HT-29 (cell line): ENCODE results near the gene COTL1. TPM values are rescaled to one million over a fixed set of nuclear protein-coding genes. Genes with fewer than 3 reads are reported as not detected.

Source experiments
- DNase-seq: peaks from one replicate; pipeline ENCODE4 v3.0.0-alpha.2; 2015; ENCODE audit warnings: low spot score
- total RNA-seq: library from RNA; depleted of rRNA; stranded (reverse); fragments of >200 nt; shearing (Covaris generic); gene quantifications from 2 replicates; pipeline ENCODE4 v1.2.3, GENCODE V29; 2014

COTL1 gene
- total RNA-seq, 1 experiment from 2014 or later, result 105 TPM

- DNase-seq, result no peak
These were observed 63.1 kb downstream of the COTL1 start for GRCh38 chr16:84554627-84555328.

GRCh38 chr16:84553873-84554399 lies 63.9 kb downstream of the COTL1 start:
- no peak for DNase-seq

- DNase-seq, result no peak
These were observed 65.7 kb downstream of the COTL1 start for GRCh38 chr16:84552135-84552534.

GRCh38 chr16:84550096-84550495 lies 67.8 kb downstream of the COTL1 start:
- no peak for DNase-seq

- no peak for DNase-seq
These were observed 68.7 kb downstream of the COTL1 start for GRCh38 chr16:84548971-84549844.

GRCh38 chr16:84548508-84548907 lies 69.4 kb downstream of the COTL1 start:
- no peak for DNase-seq

- no peak for DNase-seq
These were observed 70.3 kb downstream of the COTL1 start for GRCh38 chr16:84547546-84548061.

GRCh38 chr16:84546669-84547545 lies 71.0 kb downstream of the COTL1 start:
- DNase-seq, result no peak

- no peak for DNase-seq
These were observed 72.7 kb downstream of the COTL1 start for GRCh38 chr16:84545114-84545737.

GRCh38 chr16:84544031-84544773 lies 73.7 kb downstream of the COTL1 start:
- no peak for DNase-seq

GRCh38 chr16:84543253-84543652 lies 74.6 kb downstream of the COTL1 start:
- no peak for DNase-seq

- no peak for DNase-seq
These were observed 75.7 kb downstream of the COTL1 start for GRCh38 chr16:84541999-84542817.

- DNase-seq, result no peak
These were observed 77.7 kb downstream of the COTL1 start for GRCh38 chr16:84540194-84540593.

- no peak for DNase-seq
These were observed 79.5 kb downstream of the COTL1 start for GRCh38 chr16:84538222-84538840.

GRCh38 chr16:84537491-84538151 lies 80.3 kb downstream of the COTL1 start:
- no peak for DNase-seq

GRCh38 chr16:84535851-84536250 lies 82.0 kb downstream of the COTL1 start:
- no peak for DNase-seq

GRCh38 chr16:84535408-84535807 lies 82.5 kb downstream of the COTL1 start:
- no peak for DNase-seq

- DNase-seq, result no peak
These were observed 83.1 kb downstream of the COTL1 start for GRCh38 chr16:84534815-84535214.
